Right cardiac atrium (tissue), 5 donors: Measurements from ENCODE around the gene MAN1A1. TPM values are rescaled to one million over a fixed set of nuclear protein-coding genes. Genes with fewer than 3 reads are reported as not detected.
"Not testable (repeated sequence)": the region's sequence is repeated elsewhere in the genome, so short reads cannot be mapped to it uniquely, and the experiment has no call there.

ENCODE experiments used
- ATAC-seq, 2 donors: fragments of 200-7000 bp; cut with Tn5 transposase; one replicate each; pipeline versions ENCODE4 v1.8.0 to v1.9.1; 2020; ENCODE audit warnings: moderate library complexity in 2 of 2, mild to moderate bottlenecking in 1 of 2
- DNase-seq, 3 donors: peaks; one replicate each; pipeline ENCODE4 v3.0.0-alpha.2; 2020
- H3K27ac ChIP-seq: one replicate; pipeline ENCODE4 v1.5.1; 2013; ENCODE audit warnings: mild to moderate bottlenecking, low read length, control low read depth, moderate library complexity
- H3K27me3 ChIP-seq: one replicate; pipeline ENCODE4 v1.6.1; 2013; ENCODE audit not compliant: control insufficient read depth, insufficient read depth
- H3K4me1 ChIP-seq: one replicate; pipeline ENCODE4 v1.6.1; 2013; ENCODE audit warnings: low read length; ENCODE audit not compliant: control insufficient read depth, insufficient read depth
- H3K4me3 ChIP-seq: one replicate; pipeline ENCODE4 v1.5.1; 2013; ENCODE audit warnings: low read length, control low read depth
- H3K9me3 ChIP-seq: one replicate; pipeline ENCODE4 v1.6.1; 2013; ENCODE audit warnings: low read length; ENCODE audit not compliant: control insufficient read depth
- WGBS: extraction: QIAGEN DNeasy Blood & Tissue Kit; methylation state at CpG from one replicate; pipeline ENCODE4 v1.1.7; 2013; 5-methylcytosine and 5-hydroxymethylcytosine counted together
- intact Hi-C, 4 donors: fragments of 100-400 bp; cut with DNase I; formaldehyde crosslinking; loops; one replicate each; pipeline versions ENCODE4 v1.11.0 to v1.14.0; 2022 to 2023
- polyA plus RNA-seq: library from polyadenylated mRNA; stranded (reverse); fragments of 200-250 nt; gene quantifications from one replicate; pipeline ENCODE4 v1.2.3, GENCODE V29; 2013
- total RNA-seq, 4 donors: library from RNA; stranded (reverse); fragmentation: NEBNext Ultra II Directional; extraction: Animal tissue kit (Norgen Biotek cat#: 25700); gene quantifications; one replicate each; pipeline ENCODE4 v1.2.1, GENCODE V29; 2021
- donor health status: healthy with polysubstance abuse.
- donor health status: DM: no; HTN: yes; CAD: no.
- donor health status: DM: no; HTN: no; CAD: no.
- donor health status: DM: no; HTN: yes; CAD: no; lungs with severe emphysema.
- donor health status: DM: yes; HTN: yes; CAD: no.

MAN1A1 gene
- total and polyA plus RNA-seq, 5 donors = 11.6 to 29.7 (median 20.3) TPM

GRCh38 chr6:119174879-119175817, 174.4 kb downstream of the MAN1A1 start:
- H3K4me3 ChIP-seq = no peak overlapping the region
- 87% methylated on average over 8 of the region's 8 CpGs for WGBS
- no peak overlapping the region for H3K27ac ChIP-seq
- no peaks in the 10 kb centered on the region for H3K9me3 ChIP-seq
- intact Hi-C loops = no loop called here
- no peak for DNase-seq
- no peaks in the 10 kb centered on the region for H3K4me1 ChIP-seq
- no peaks in the 10 kb centered on the region for H3K27me3 ChIP-seq
- no peak for ATAC-seq

- no peak overlapping the region for H3K4me3 ChIP-seq
- ATAC-seq (no peak), DNase-seq (no peak)
- 60% methylated on average over 3 of the region's 3 CpGs for WGBS
- intact Hi-C loops = no loop called here
- no peak overlapping the region for H3K27ac ChIP-seq
- no peaks in the 10 kb centered on the region for H3K27me3 ChIP-seq
- no peaks in the 10 kb centered on the region for H3K9me3 ChIP-seq
- H3K4me1 ChIP-seq = peaks cover 1% of the 10 kb centered on the region
Measured at GRCh38 chr6:119174085-119174445, 175.5 kb downstream of the MAN1A1 start.

GRCh38 chr6:119173249-119174084, 176.1 kb downstream of the MAN1A1 start:
- ATAC-seq = peak in 1 of 2 donors; percentile 85
- H3K4me1 ChIP-seq = peaks cover 1% of the 10 kb centered on the region
- H3K27me3 ChIP-seq = no peaks in the 10 kb centered on the region
- H3K27ac ChIP-seq = no peak overlapping the region
- 53% methylated on average over 6 of the region's 6 CpGs for WGBS
- no peak overlapping the region for H3K4me3 ChIP-seq
- no peaks in the 10 kb centered on the region for H3K9me3 ChIP-seq
- DNase-seq = no peak
- intact Hi-C loops = no loop called here

GRCh38 chr6:119172824-119173223, 176.7 kb downstream of the MAN1A1 start:
- DNase-seq (no peak), ATAC-seq (no peak)
- Histone ChIP-seq H3K27me3 (no peaks in the 10 kb centered on the region), H3K4me1 (peaks cover 1% of the 10 kb centered on the region), H3K4me3 (no peak overlapping the region), H3K9me3 (no peaks in the 10 kb centered on the region), H3K27ac (no peak overlapping the region)
- WGBS = 55% methylated on average over 2 of the region's 2 CpGs
- intact Hi-C loops = no loop called here

GRCh38 chr6:119171864-119172588, 177.5 kb downstream of the MAN1A1 start:
- Histone ChIP-seq H3K27ac (no peak overlapping the region), H3K4me1 (peaks cover 1% of the 10 kb centered on the region), H3K9me3 (no peaks in the 10 kb centered on the region), H3K4me3 (no peak overlapping the region), H3K27me3 (no peaks in the 10 kb centered on the region)
- no peak for DNase-seq
- ATAC-seq = no peak
- intact Hi-C loops = no loop called here

- H3K4me1 ChIP-seq = peaks cover 1% of the 10 kb centered on the region
- ATAC-seq (no peak), DNase-seq (no peak)
- H3K4me3 ChIP-seq = no peak overlapping the region
- H3K27ac ChIP-seq = no peak overlapping the region
- WGBS = 74% methylated on average over 3 of the region's 3 CpGs
- no peaks in the 10 kb centered on the region for H3K27me3 ChIP-seq
- intact Hi-C loops = no loop called here
- no peaks in the 10 kb centered on the region for H3K9me3 ChIP-seq
Measured at GRCh38 chr6:119171088-119171841, 178.3 kb downstream of the MAN1A1 start.

- no peak for DNase-seq
- ATAC-seq = peak in 1 of 2 donors; percentile 62
- WGBS = 32% methylated on average over 8 of the region's 8 CpGs
- no peaks in the 10 kb centered on the region for H3K9me3 ChIP-seq
- intact Hi-C loops = no loop called here
- no peak overlapping the region for H3K27ac ChIP-seq
- H3K27me3 ChIP-seq = no peaks in the 10 kb centered on the region
- H3K4me1 ChIP-seq = peaks cover 1% of the 10 kb centered on the region
- H3K4me3 ChIP-seq = no peak overlapping the region
Measured at GRCh38 chr6:119170447-119171087, 179.0 kb downstream of the MAN1A1 start.

- intact Hi-C loops = no loop called here
- ATAC-seq = no peak
Measured at GRCh38 chr6:119170103-119170446, 179.5 kb downstream of the MAN1A1 start.

GRCh38 chr6:119169355-119169754, 180.2 kb downstream of the MAN1A1 start:
- H3K27ac ChIP-seq, H3K27me3 ChIP-seq, H3K4me1 ChIP-seq, intact Hi-C loops, H3K4me3 ChIP-seq, ATAC-seq, H3K9me3 ChIP-seq, DNase-seq: not testable (repeated sequence)
- WGBS = 95% methylated on average over 2 of the region's 2 CpGs

More at GRCh38 chr6:119170103-119170446, 179.5 kb downstream of the MAN1A1 start:
- Histone ChIP-seq H3K4me1 (peaks cover 1% of the 10 kb centered on the region), H3K4me3 (no peak overlapping the region), H3K27me3 (no peaks in the 10 kb centered on the region), H3K27ac (no peak overlapping the region), H3K9me3 (no peaks in the 10 kb centered on the region)
- DNase-seq = no peak
- WGBS = 47% methylated on average over 1 of the region's 1 CpG
